ENCODE data around the gene SLC23A2. TPM values are rescaled to one million over a fixed set of nuclear protein-coding genes. Genes with fewer than 3 reads are reported as not detected.

Gene SLC23A2
- total RNA-seq, 1 donor from 2014 or later, result 20.8 TPM

DNA sequence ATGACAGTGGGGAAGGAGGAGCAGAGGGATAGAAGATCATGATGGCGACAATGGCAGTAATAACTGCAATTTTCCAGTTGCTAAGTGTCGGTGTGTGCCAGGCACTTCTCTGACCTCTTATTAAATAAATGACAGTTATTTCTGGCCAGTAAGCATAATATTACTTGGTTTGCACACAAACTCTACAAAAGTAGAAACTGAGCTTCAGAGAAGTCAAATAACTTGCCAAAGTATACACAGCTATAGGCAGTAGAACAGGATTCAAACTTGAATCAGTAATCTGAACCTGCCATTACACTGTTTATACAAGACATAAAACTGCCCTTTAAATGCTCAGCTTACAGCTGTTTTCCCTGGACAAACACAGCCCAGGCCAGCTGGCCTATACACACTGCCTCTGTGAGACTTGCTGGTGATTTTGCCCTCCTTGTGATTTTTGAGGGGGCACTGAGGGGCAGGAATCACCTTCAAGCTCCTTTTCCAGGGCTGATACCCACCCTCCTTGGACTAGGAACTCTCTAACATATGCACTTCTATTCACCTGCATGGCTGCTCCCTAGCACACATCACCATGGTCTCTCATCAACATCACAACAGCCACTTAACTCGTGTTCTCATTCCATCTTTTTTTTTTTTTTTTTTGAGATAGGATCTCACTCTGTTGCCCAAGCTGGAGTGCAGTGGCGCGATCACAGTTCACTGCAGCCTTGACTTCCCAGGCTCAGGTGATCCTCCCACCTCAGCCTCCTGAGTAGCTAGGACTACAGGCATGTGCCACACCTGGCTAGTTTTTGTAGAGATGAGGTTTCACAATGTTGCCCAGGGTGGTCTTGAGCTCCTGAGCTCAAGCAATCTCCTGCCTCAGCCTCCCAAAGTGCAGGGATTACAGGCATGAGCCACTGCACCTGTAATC, 63.6 kb downstream of the SLC23A2 start:
- no peaks in the 10 kb centered on the region for H3K36me3 ChIP-seq (ENCODE audit: insufficient read depth, low read length)
- no peak overlapping the region for H3K27ac ChIP-seq (ENCODE audit: low read depth, low read length)
- TF ChIP-seq EZH2 (IDR thresholded peaks at IDR 0.05; ENCODE audit: insufficient read depth, low read length) (no peak), CTCF (IDR thresholded peaks at IDR 0.05; ENCODE audit: insufficient read depth, low read depth, low read length) (no peak)
- no peak overlapping the region for H3K4me3 Mint-ChIP-seq (ENCODE audit: unreplicated experiment)
- no peaks in the 10 kb centered on the region for H3K4me1 ChIP-seq (ENCODE audit: insufficient read depth, low read length)
- H2AFZ ChIP-seq (ENCODE audit: low read depth, low read length), result no peak overlapping the region
- no peak overlapping the region for H3K27ac Mint-ChIP-seq (ENCODE audit: unreplicated experiment)
- no peaks in the 10 kb centered on the region for H3K79me2 ChIP-seq (ENCODE audit: insufficient read depth, low read length)
- H3K9me3 ChIP-seq (ENCODE audit: insufficient read depth, low read depth, low read length), result no peaks in the 10 kb centered on the region
- no peaks in the 10 kb centered on the region for H3K27me3 Mint-ChIP-seq (ENCODE audit: low read depth, unreplicated experiment)
- H3K27me3 ChIP-seq (ENCODE audit: insufficient read depth, low read length), result no peaks in the 10 kb centered on the region
- no peak overlapping the region for H3K4me3 ChIP-seq (ENCODE audit: insufficient read depth, low read depth, low read length)
- no peak overlapping the region for H3K4me2 ChIP-seq (ENCODE audit: low read length)
- no peak overlapping the region for H3K9ac ChIP-seq (ENCODE audit: low read length)
- no peaks in the 10 kb centered on the region for H3K36me3 Mint-ChIP-seq (ENCODE audit: low read depth, unreplicated experiment)
- no peaks in the 10 kb centered on the region for H3K4me1 Mint-ChIP-seq (ENCODE audit: low read depth, unreplicated experiment)
- no peaks in the 10 kb centered on the region for H3K9me3 Mint-ChIP-seq (ENCODE audit: unreplicated experiment)
- peaks cover 17% of the 10 kb centered on the region for H4K20me1 ChIP-seq (ENCODE audit: insufficient read depth, low read length)
- FAIRE-seq (no peak), DNase-seq (ENCODE audit: low read depth) (no peak)

- no peak for FAIRE-seq
Measured at GRCh38 chr20:4936851-4937406, 64.4 kb downstream of the SLC23A2 start.

More at GRCh38 chr20:4936851-4937406, 64.4 kb downstream of the SLC23A2 start:
- Histone ChIP-seq H3K4me3 (ENCODE audit: insufficient read depth, low read depth, low read length) (no peak overlapping the region), H3K9ac (ENCODE audit: low read length) (no peak overlapping the region), H3K36me3 (ENCODE audit: insufficient read depth, low read length) (no peaks in the 10 kb centered on the region), H3K9me3 (ENCODE audit: insufficient read depth, low read depth, low read length) (no peaks in the 10 kb centered on the region), H4K20me1 (ENCODE audit: insufficient read depth, low read length) (peaks cover 17% of the 10 kb centered on the region), H3K27me3 (ENCODE audit: insufficient read depth, low read length) (no peaks in the 10 kb centered on the region), H3K4me2 (ENCODE audit: low read length) (no peak overlapping the region), H3K27ac (ENCODE audit: low read depth, low read length) (no peak overlapping the region), H2AFZ (ENCODE audit: low read depth, low read length) (no peak overlapping the region), H3K79me2 (ENCODE audit: insufficient read depth, low read length) (no peaks in the 10 kb centered on the region), H3K4me1 (ENCODE audit: insufficient read depth, low read length) (no peaks in the 10 kb centered on the region)
- Mint-ChIP-seq H3K27ac (ENCODE audit: unreplicated experiment) (no peak overlapping the region), H3K9me3 (ENCODE audit: unreplicated experiment) (no peaks in the 10 kb centered on the region), H3K36me3 (ENCODE audit: low read depth, unreplicated experiment) (no peaks in the 10 kb centered on the region), H3K27me3 (ENCODE audit: low read depth, unreplicated experiment) (no peaks in the 10 kb centered on the region), H3K4me3 (ENCODE audit: unreplicated experiment) (no peak overlapping the region), H3K4me1 (ENCODE audit: low read depth, unreplicated experiment) (no peaks in the 10 kb centered on the region)
- no peak for TF ChIP-seq CTCF (IDR thresholded peaks at IDR 0.05; ENCODE audit: insufficient read depth, low read depth, low read length)
- no peak for TF ChIP-seq EZH2 (IDR thresholded peaks at IDR 0.05; ENCODE audit: insufficient read depth, low read length)
- DNase-seq (ENCODE audit: low read depth), result no peak

Measured in astrocyte (in vitro differentiated cells and primary cell).